Right atrium auricular region (tissue), 2 donors: ENCODE results near the gene TTC33. TPM values are rescaled to one million over a fixed set of nuclear protein-coding genes. Genes with fewer than 3 reads are reported as not detected.
"Not testable (repeated sequence)": the region's sequence is repeated elsewhere in the genome, so short reads cannot be mapped to it uniquely, and the experiment has no call there.

Source experiments
- DNase-seq: peaks from one replicate; pipeline ENCODE4 v3.0.0-alpha.2; 2019; ENCODE audit warnings: low spot score
- H3K27ac ChIP-seq, 2 donors: fragments of 200-600 bp; sonication (generic); 1 replicate in 1 of 2; 2 replicates in 1 of 2; pipeline ENCODE4 v1.5.1; 2016 to 2019
- H3K27me3 ChIP-seq, 2 donors: fragments of 200-600 bp; sonication (generic); one replicate each; pipeline versions ENCODE4 v1.5.1 to v1.6.0; 2017 to 2019
- H3K36me3 ChIP-seq: fragments of 200-600 bp; sonication (generic); one replicate; pipeline ENCODE4 v1.5.1; 2016
- H3K4me1 ChIP-seq, 2 donors: fragments of 200-600 bp; sonication (generic); one replicate each; pipeline versions ENCODE4 v1.5.1 to v1.6.0; 2017 to 2019
- H3K4me3 ChIP-seq, 2 donors: fragments of 200-600 bp; sonication (generic); 1 replicate in 1 of 2; 2 replicates in 1 of 2; pipeline ENCODE4 v1.5.1; 2017 to 2019; ENCODE audit warnings: mild to moderate bottlenecking in 1 of 2, moderate library complexity in 1 of 2
- H3K9me3 ChIP-seq, 2 donors: fragments of 200-600 bp; sonication (generic); one replicate each; pipeline ENCODE4 v1.5.1; 2019
- CTCF ChIP-seq, 2 donors: fragments of 200-600 bp; sonication (generic); IDR thresholded peaks; one replicate each; pipeline ENCODE4 v1.5.1; 2019; ENCODE audit warnings: antibody characterized with exemption in 2 of 2
- total RNA-seq, 2 donors: library from RNA; depleted of rRNA; stranded (reverse); fragments of >200 nt; gene quantifications; one replicate each; pipeline ENCODE4 v1.1.0, GENCODE V29; 2016

Gene TTC33
- total RNA-seq, 2 donors from 2014 or later: 10.2 to 16.7 TPM

DNA sequence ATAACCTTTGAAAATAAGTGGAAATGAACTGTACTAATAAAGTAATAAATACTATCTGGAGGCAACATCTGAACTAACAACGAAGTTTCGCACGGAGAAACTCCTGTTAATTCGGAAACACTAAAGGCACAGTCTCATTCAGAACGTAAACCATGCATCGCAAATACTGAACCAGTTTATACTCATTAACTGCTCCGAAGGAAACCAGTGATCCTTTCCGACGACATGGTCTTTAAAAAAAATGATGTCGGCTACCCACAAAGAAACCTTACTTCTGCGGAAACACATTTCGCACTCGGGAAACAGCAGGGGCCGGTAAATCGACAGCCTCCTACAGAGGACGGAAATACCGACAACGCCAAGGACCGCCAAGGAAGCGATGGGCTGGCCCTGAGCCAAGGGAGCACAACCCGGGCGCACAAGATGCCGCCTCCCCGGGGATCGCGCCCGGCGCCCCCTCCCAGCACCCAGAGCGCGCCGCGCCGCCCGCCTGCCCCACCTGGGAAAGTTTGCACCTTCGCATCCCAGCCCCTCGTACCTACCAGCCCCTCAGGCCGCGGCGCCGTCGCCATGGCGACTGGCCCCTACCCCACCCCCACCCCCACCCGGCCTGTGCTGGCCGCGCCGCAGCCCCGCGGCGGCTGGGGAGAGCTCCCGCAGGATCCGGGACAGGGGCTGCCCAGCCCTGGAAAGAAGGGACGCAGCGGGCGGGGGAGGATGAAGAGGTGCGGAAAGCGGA, 41.7 kb upstream of the TTC33 start:
- Histone ChIP-seq H3K27me3 (no peaks in the 10 kb centered on the region), H3K27ac (peak overlapping the region; percentile 93 to 94), H3K4me3 (peak overlapping the region; percentile 94 to 95), H3K9me3 (no peaks in the 10 kb centered on the region), H3K36me3 (no peaks in the 10 kb centered on the region), H3K4me1 (peaks cover 0 to 25% of the 10 kb centered on the region in 2 donors)
- no peak for TF ChIP-seq CTCF (IDR thresholded peaks at IDR 0.05)
- DNase-seq: peak; percentile 66

- Histone ChIP-seq H3K4me3 (peak overlapping the region; percentile 94 to 95), H3K4me1 (peaks cover 0 to 32% of the 10 kb centered on the region in 2 donors), H3K27ac (peak overlapping the region; percentile 93 to 94), H3K36me3 (no peaks in the 10 kb centered on the region), H3K9me3 (no peaks in the 10 kb centered on the region), H3K27me3 (no peaks in the 10 kb centered on the region)
- no peak for TF ChIP-seq CTCF (IDR thresholded peaks at IDR 0.05)
- DNase-seq: no peak
Observed at GRCh38 chr5:40796487-40796889, 40.7 kb upstream of the TTC33 start.

GRCh38 chr5:40794877-40795276, 39.1 kb upstream of the TTC33 start:
- H3K4me1 ChIP-seq: peaks cover 0 to 38% of the 10 kb centered on the region in 2 donors
- not testable (repeated sequence) for DNase-seq, H3K27ac ChIP-seq, H3K9me3 ChIP-seq, H3K4me3 ChIP-seq, H3K36me3 ChIP-seq, H3K27me3 ChIP-seq

GRCh38 chr5:40794340-40794739, 38.6 kb upstream of the TTC33 start:
- H3K4me1 ChIP-seq: peaks cover 0 to 38% of the 10 kb centered on the region in 2 donors
- not testable (repeated sequence) for H3K4me3 ChIP-seq, H3K36me3 ChIP-seq, H3K9me3 ChIP-seq, H3K27ac ChIP-seq, H3K27me3 ChIP-seq, DNase-seq

DNA sequence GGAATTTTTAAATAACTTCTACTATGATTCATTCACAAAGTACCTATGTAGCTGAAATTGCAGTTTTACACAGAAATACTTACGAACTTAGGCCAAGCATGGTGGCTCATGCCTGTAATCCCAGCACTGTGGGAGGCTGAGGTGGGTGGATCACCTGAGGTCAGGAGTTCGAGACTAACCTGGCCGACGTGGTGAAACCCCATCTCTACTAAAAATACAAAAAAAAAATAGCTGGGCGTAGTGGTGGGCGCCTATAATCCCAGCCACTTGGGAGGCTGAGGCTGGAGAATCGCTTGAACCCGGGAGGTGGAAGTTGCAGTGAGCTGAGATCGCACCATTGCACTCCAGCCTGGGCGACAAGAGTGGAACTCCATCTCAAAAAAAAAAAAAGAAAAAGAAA, 36.9 kb upstream of the TTC33 start:
- H3K9me3 ChIP-seq, DNase-seq: not testable (repeated sequence)
- peaks cover 0 to 38% of the 10 kb centered on the region in 2 donors for H3K4me1 ChIP-seq

DNA sequence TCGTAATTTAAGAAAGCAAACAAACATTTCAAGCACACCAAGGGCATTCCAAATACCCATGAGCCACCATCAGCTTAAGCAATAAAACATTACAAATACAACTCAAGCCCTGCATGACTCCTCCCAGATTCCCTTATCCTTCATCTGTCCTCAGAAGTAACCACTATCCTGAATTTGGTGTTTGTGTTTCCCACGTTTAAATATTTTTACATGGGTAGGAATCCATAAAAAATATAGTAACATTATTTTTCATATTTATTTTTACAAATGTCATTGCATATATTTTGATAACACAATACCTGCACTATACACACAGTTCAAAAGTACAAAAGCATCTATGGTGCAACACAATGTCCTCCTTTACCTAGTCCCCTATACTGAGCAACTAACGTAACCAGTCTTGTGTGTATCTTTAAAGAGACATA, 36.0 kb upstream of the TTC33 start:
- Histone ChIP-seq H3K27ac (no peak overlapping the region), H3K4me3 (no peak overlapping the region), H3K9me3 (peaks cover 0 to 5% of the 10 kb centered on the region in 2 donors), H3K36me3 (no peaks in the 10 kb centered on the region), H3K4me1 (peaks cover 0 to 34% of the 10 kb centered on the region in 2 donors), H3K27me3 (no peaks in the 10 kb centered on the region)
- DNase-seq: no peak
- TF ChIP-seq CTCF (IDR thresholded peaks at IDR 0.05): no peak

More for the DNA sequence above, 36.9 kb upstream of the TTC33 start:
- H3K27ac ChIP-seq, H3K27me3 ChIP-seq, H3K36me3 ChIP-seq, H3K4me3 ChIP-seq: not testable (repeated sequence)

GRCh38 chr5:40790947-40791593, 35.3 kb upstream of the TTC33 start:
- Histone ChIP-seq H3K27me3 (no peaks in the 10 kb centered on the region), H3K36me3 (no peaks in the 10 kb centered on the region), H3K9me3 (peaks cover 0 to 5% of the 10 kb centered on the region in 2 donors), H3K27ac (no peak overlapping the region), H3K4me1 (peaks cover 0 to 27% of the 10 kb centered on the region in 2 donors), H3K4me3 (no peak overlapping the region)
- DNase-seq: no peak
- no peak for TF ChIP-seq CTCF (IDR thresholded peaks at IDR 0.05)

GRCh38 chr5:40788941-40789340, 33.2 kb upstream of the TTC33 start:
- H3K4me1 ChIP-seq: peaks cover 0 to 20% of the 10 kb centered on the region in 2 donors
- H3K9me3 ChIP-seq, H3K27me3 ChIP-seq, H3K36me3 ChIP-seq, H3K27ac ChIP-seq, H3K4me3 ChIP-seq, DNase-seq: not testable (repeated sequence)
